ENCODE results near the gene FBXO38.

DNA sequence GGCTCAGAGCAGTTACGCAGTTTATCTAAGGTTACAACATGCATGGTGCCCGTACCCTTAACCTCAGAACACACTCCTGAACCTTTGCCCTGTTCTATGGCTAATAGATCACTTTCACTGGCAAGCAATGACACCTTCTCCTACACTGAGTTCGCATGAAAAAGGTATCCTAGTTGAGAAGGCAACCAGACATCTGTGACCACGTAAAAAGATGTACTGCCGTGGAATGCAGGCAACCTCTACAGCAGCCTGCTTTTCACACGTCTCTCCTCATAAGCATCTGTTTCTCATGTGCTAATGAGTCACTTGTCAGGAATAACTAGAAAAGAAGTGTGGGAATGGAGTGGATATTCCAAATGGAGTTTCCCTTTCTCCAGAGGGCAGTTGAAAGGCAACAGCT is 71.4 kb downstream of the FBXO38 start:
- TF ChIP-seq POLR2A (IDR thresholded peaks at IDR 0.05), result no peak
- TF ChIP-seq, protein P1, sequence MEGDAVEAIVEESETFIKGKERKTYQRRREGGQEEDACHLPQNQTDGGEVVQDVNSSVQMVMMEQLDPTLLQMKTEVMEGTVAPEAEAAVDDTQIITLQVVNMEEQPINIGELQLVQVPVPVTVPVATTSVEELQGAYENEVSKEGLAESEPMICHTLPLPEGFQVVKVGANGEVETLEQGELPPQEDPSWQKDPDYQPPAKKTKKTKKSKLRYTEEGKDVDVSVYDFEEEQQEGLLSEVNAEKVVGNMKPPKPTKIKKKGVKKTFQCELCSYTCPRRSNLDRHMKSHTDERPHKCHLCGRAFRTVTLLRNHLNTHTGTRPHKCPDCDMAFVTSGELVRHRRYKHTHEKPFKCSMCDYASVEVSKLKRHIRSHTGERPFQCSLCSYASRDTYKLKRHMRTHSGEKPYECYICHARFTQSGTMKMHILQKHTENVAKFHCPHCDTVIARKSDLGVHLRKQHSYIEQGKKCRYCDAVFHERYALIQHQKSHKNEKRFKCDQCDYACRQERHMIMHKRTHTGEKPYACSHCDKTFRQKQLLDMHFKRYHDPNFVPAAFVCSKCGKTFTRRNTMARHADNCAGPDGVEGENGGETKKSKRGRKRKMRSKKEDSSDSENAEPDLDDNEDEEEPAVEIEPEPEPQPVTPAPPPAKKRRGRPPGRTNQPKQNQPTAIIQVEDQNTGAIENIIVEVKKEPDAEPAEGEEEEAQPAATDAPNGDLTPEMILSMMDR (IDR thresholded peaks at IDR 0.05), result no peak

All from adrenal gland (tissue), 5 donors.